ENCODE results near the gene FASTK.
A peak's percentile ranks its signal among the peaks of the same experiment; 100 is the strongest.

FASTK gene
- total RNA-seq: 43.7 to 97.4 (median 82.3) reads per million in 9 experiments

- Mint-ChIP-seq H3K36me3 (ENCODE audit: insufficient read depth) (peaks cover 10% of the 10 kb centered on the region), H3K9me3 (no peaks in the 10 kb centered on the region), H3K27me3 (peaks cover 0 to 9% of the 10 kb centered on the region in 2 donors), H3K27ac (peak within 1 kb of the TSS; percentile 88 to 92), H3K4me3 (peak within 1 kb of the TSS; percentile 94 to 95), H3K4me1 (ENCODE audit: low read depth in 2 of 2) (peaks cover 29 to 31% of the 10 kb centered on the region in 2 donors)
- ATAC-seq (replicated peaks) (peak; percentile 72), DNase-seq (peak; percentile 79 to 85 (median 80))
Observed at GRCh38 chr7:151080522-151081169, at the start of gene FASTK. FASTK (minus strand) TSS chr7:151080809; CDS start chr7:151080766, 43 bp downstream.

- H3K4me3 Mint-ChIP-seq: no peak overlapping the region
- no peaks in the 10 kb centered on the region for H3K9me3 Mint-ChIP-seq
- DNase-seq (no peak), ATAC-seq (replicated peaks) (no peak)
- H3K36me3 Mint-ChIP-seq (ENCODE audit: insufficient read depth): peaks cover 8% of the 10 kb centered on the region
- no peaks in the 10 kb centered on the region for H3K27me3 Mint-ChIP-seq
- peaks cover 0 to 1% of the 10 kb centered on the region in 2 donors for H3K4me1 Mint-ChIP-seq (ENCODE audit: low read depth in 2 of 2)
- no peak overlapping the region for H3K27ac Mint-ChIP-seq
Observed at GRCh38 chr7:151129960-151130591, 49.5 kb upstream of the FASTK start.

- H3K4me3 Mint-ChIP-seq: no peak overlapping the region
- no peak overlapping the region for H3K27ac Mint-ChIP-seq
- no peak for DNase-seq
- H3K4me1 Mint-ChIP-seq (ENCODE audit: low read depth in 2 of 2): peaks cover under 1 to 2% of the 10 kb centered on the region in 2 donors
- ATAC-seq (replicated peaks): no peak
- no peaks in the 10 kb centered on the region for H3K9me3 Mint-ChIP-seq
- no peaks in the 10 kb centered on the region for H3K27me3 Mint-ChIP-seq
- peaks cover 8% of the 10 kb centered on the region for H3K36me3 Mint-ChIP-seq (ENCODE audit: insufficient read depth)
Observed at GRCh38 chr7:151129117-151129959, 48.7 kb upstream of the FASTK start.

- no peaks in the 10 kb centered on the region for H3K9me3 Mint-ChIP-seq
- no peaks in the 10 kb centered on the region for H3K27me3 Mint-ChIP-seq
- peaks cover 9% of the 10 kb centered on the region for H3K36me3 Mint-ChIP-seq (ENCODE audit: insufficient read depth)
- H3K27ac Mint-ChIP-seq: no peak overlapping the region
- DNase-seq: no peak
- no peak for ATAC-seq (replicated peaks)
- peaks cover 6 to 8% of the 10 kb centered on the region in 2 donors for H3K4me1 Mint-ChIP-seq (ENCODE audit: low read depth in 2 of 2)
- H3K4me3 Mint-ChIP-seq: no peak overlapping the region
Observed at GRCh38 chr7:151128716-151129115, 48.1 kb upstream of the FASTK start.

GRCh38 chr7:151128144-151128543, 47.5 kb upstream of the FASTK start:
- no peaks in the 10 kb centered on the region for H3K9me3 Mint-ChIP-seq
- peaks cover 11 to 12% of the 10 kb centered on the region in 2 donors for H3K4me1 Mint-ChIP-seq (ENCODE audit: low read depth in 2 of 2)
- no peak overlapping the region for H3K4me3 Mint-ChIP-seq
- H3K27me3 Mint-ChIP-seq: no peaks in the 10 kb centered on the region
- H3K36me3 Mint-ChIP-seq (ENCODE audit: insufficient read depth): peaks cover 14% of the 10 kb centered on the region
- ATAC-seq (replicated peaks) (no peak), DNase-seq (no peak)
- peak overlapping the region in 1 of 2 donors; percentile 65 for H3K27ac Mint-ChIP-seq

- H3K4me1 Mint-ChIP-seq (ENCODE audit: low read depth in 2 of 2): peaks cover 11 to 13% of the 10 kb centered on the region in 2 donors
- H3K27me3 Mint-ChIP-seq: no peaks in the 10 kb centered on the region
- H3K4me3 Mint-ChIP-seq: no peak overlapping the region
- no peak for DNase-seq
- ATAC-seq (replicated peaks): no peak
- H3K36me3 Mint-ChIP-seq (ENCODE audit: insufficient read depth): peaks cover 10% of the 10 kb centered on the region
- H3K9me3 Mint-ChIP-seq: no peaks in the 10 kb centered on the region
- H3K27ac Mint-ChIP-seq: no peak overlapping the region
Observed at GRCh38 chr7:151126491-151127137, 46.0 kb upstream of the FASTK start.

GRCh38 chr7:151125846-151126481, 45.4 kb upstream of the FASTK start:
- peaks cover 11 to 13% of the 10 kb centered on the region in 2 donors for H3K4me1 Mint-ChIP-seq (ENCODE audit: low read depth in 2 of 2)
- DNase-seq (no peak), ATAC-seq (replicated peaks) (no peak)
- no peak overlapping the region for H3K4me3 Mint-ChIP-seq
- H3K9me3 Mint-ChIP-seq: no peaks in the 10 kb centered on the region
- no peak overlapping the region for H3K27ac Mint-ChIP-seq
- H3K27me3 Mint-ChIP-seq: no peaks in the 10 kb centered on the region
- peaks cover 12% of the 10 kb centered on the region for H3K36me3 Mint-ChIP-seq (ENCODE audit: insufficient read depth)

GRCh38 chr7:151125470-151125845, 44.8 kb upstream of the FASTK start:
- H3K4me3 Mint-ChIP-seq: no peak overlapping the region
- H3K4me1 Mint-ChIP-seq (ENCODE audit: low read depth in 2 of 2): peaks cover 11 to 13% of the 10 kb centered on the region in 2 donors
- peaks cover 14% of the 10 kb centered on the region for H3K36me3 Mint-ChIP-seq (ENCODE audit: insufficient read depth)
- no peak overlapping the region for H3K27ac Mint-ChIP-seq
- ATAC-seq (replicated peaks) (no peak), DNase-seq (no peak)
- no peaks in the 10 kb centered on the region for H3K9me3 Mint-ChIP-seq
- no peaks in the 10 kb centered on the region for H3K27me3 Mint-ChIP-seq

GRCh38 chr7:151124899-151125399, 44.3 kb upstream of the FASTK start:
- Mint-ChIP-seq H3K27ac (no peak overlapping the region), H3K9me3 (no peaks in the 10 kb centered on the region), H3K4me1 (ENCODE audit: low read depth in 2 of 2) (peaks cover 11 to 13% of the 10 kb centered on the region in 2 donors), H3K27me3 (no peaks in the 10 kb centered on the region), H3K36me3 (ENCODE audit: insufficient read depth) (peaks cover 14% of the 10 kb centered on the region), H3K4me3 (no peak overlapping the region)
- DNase-seq (no peak), ATAC-seq (replicated peaks) (no peak)

- no peak for DNase-seq
- no peak overlapping the region for H3K4me3 Mint-ChIP-seq
- ATAC-seq (replicated peaks): no peak
- H3K27me3 Mint-ChIP-seq: no peaks in the 10 kb centered on the region
- H3K36me3 Mint-ChIP-seq (ENCODE audit: insufficient read depth): peaks cover 14% of the 10 kb centered on the region
- H3K27ac Mint-ChIP-seq: no peak overlapping the region
- H3K9me3 Mint-ChIP-seq: no peaks in the 10 kb centered on the region
- H3K4me1 Mint-ChIP-seq (ENCODE audit: low read depth in 2 of 2): peaks cover 11 to 13% of the 10 kb centered on the region in 2 donors
Observed at GRCh38 chr7:151124481-151124880, 43.9 kb upstream of the FASTK start.

- Mint-ChIP-seq H3K4me1 (ENCODE audit: low read depth in 2 of 2) (peaks cover 13 to 14% of the 10 kb centered on the region in 2 donors), H3K27ac (peak overlapping the region in 1 of 2 donors; percentile 26), H3K36me3 (ENCODE audit: insufficient read depth) (peaks cover 14% of the 10 kb centered on the region), H3K9me3 (no peaks in the 10 kb centered on the region), H3K4me3 (no peak overlapping the region), H3K27me3 (no peaks in the 10 kb centered on the region)
- peak; percentile 84 to 87 (median 85) for DNase-seq
- peak; percentile 99 for ATAC-seq (replicated peaks)
Observed at GRCh38 chr7:151123822-151124464, 43.3 kb upstream of the FASTK start.

GRCh38 chr7:151123158-151123821, 42.7 kb upstream of the FASTK start:
- DNase-seq (no peak), ATAC-seq (replicated peaks) (no peak)
- Mint-ChIP-seq H3K36me3 (ENCODE audit: insufficient read depth) (peaks cover 18% of the 10 kb centered on the region), H3K27me3 (no peaks in the 10 kb centered on the region), H3K27ac (peak overlapping the region in 1 of 2 donors; percentile 26), H3K4me1 (ENCODE audit: low read depth in 2 of 2) (peaks cover 13 to 18% of the 10 kb centered on the region in 2 donors), H3K9me3 (no peaks in the 10 kb centered on the region), H3K4me3 (no peak overlapping the region)
